Breast epithelium (tissue), 3 donors: ENCODE results near the gene STIMATE.

Experiments
- POLR2A ChIP-seq: fragments of 450-650 bp; IDR thresholded peaks from one replicate; pipeline ENCODE4 v1.6.1; 2016; ENCODE audit warnings: antibody characterized with exemption, mild to moderate bottlenecking, moderate library complexity
- POLR2AphosphoS5 ChIP-seq, 3 donors: sonication (generic); formaldehyde crosslinking; IDR thresholded peaks; one replicate each; pipeline ENCODE4 v1.6.1; 2017; ENCODE audit warnings: antibody characterized with exemption in 3 of 3
- TF ChIP-seq, protein P1 (sequence below), 3 donors: fragments of 450-650 bp; IDR thresholded peaks; one replicate each; pipeline ENCODE4 v1.5.1; 2016 to 2017; ENCODE audit warnings: antibody characterized with exemption in 3 of 3, mild to moderate bottlenecking in 3 of 3, moderate library complexity in 3 of 3

DNA sequence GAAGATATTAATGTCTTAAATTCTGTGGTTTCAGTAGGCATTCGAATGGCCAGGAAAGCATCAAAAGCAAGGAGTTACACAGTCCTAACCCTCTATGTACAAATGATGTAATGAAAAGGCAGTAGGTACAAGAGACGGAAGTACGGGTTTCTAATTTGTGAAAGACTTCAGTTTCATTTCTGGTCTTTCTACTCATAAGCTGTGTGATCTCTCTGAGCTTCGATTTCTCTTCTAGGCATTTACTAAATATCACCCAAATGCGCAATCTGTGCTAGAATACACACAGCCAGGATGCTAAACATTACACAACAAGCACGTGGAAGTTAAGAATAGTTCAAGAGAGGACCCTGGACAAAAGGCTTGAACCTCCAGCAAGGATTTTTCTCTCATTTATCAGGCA, 17.9 kb upstream of the STIMATE start:
- TF ChIP-seq POLR2A: no peak
- TF ChIP-seq, protein P1, sequence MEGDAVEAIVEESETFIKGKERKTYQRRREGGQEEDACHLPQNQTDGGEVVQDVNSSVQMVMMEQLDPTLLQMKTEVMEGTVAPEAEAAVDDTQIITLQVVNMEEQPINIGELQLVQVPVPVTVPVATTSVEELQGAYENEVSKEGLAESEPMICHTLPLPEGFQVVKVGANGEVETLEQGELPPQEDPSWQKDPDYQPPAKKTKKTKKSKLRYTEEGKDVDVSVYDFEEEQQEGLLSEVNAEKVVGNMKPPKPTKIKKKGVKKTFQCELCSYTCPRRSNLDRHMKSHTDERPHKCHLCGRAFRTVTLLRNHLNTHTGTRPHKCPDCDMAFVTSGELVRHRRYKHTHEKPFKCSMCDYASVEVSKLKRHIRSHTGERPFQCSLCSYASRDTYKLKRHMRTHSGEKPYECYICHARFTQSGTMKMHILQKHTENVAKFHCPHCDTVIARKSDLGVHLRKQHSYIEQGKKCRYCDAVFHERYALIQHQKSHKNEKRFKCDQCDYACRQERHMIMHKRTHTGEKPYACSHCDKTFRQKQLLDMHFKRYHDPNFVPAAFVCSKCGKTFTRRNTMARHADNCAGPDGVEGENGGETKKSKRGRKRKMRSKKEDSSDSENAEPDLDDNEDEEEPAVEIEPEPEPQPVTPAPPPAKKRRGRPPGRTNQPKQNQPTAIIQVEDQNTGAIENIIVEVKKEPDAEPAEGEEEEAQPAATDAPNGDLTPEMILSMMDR (IDR thresholded peaks at IDR 0.05): no peak
- TF ChIP-seq POLR2AphosphoS5 (IDR thresholded peaks at IDR 0.05): no peak
